ENCODE data around the gene TENT4A.

DNA sequence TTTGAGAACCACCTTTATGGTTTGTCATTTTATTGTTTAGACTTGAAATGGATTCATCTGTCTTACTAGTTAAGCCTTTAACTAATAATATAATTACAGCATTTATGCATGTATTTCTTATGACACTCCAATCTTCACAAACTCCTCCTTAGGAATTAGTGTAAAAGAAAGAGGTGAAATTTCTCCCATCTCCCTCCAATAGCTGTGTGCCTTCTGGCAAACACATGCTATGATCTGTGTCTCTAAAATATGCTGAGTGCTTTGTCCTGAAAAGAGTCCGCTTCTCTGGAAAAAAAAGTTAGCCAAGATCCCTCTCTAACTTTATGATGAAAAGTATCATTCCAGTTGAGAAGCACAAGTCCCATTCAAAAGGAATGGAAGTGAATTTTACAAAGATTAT is 13.9 kb upstream of the TENT4A start:
- TF ChIP-seq, protein P1, sequence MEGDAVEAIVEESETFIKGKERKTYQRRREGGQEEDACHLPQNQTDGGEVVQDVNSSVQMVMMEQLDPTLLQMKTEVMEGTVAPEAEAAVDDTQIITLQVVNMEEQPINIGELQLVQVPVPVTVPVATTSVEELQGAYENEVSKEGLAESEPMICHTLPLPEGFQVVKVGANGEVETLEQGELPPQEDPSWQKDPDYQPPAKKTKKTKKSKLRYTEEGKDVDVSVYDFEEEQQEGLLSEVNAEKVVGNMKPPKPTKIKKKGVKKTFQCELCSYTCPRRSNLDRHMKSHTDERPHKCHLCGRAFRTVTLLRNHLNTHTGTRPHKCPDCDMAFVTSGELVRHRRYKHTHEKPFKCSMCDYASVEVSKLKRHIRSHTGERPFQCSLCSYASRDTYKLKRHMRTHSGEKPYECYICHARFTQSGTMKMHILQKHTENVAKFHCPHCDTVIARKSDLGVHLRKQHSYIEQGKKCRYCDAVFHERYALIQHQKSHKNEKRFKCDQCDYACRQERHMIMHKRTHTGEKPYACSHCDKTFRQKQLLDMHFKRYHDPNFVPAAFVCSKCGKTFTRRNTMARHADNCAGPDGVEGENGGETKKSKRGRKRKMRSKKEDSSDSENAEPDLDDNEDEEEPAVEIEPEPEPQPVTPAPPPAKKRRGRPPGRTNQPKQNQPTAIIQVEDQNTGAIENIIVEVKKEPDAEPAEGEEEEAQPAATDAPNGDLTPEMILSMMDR (conservative IDR thresholded peaks at IDR 0.05 in 1 of 2, IDR thresholded peaks at IDR 0.05 in 1 of 2; ENCODE audit: extremely low read depth in 1 of 2, insufficient read depth in 1 of 2, low read depth in 1 of 2, low read length in 2 of 2) = no peak
- TF ChIP-seq EZH2 (IDR thresholded peaks at IDR 0.05; ENCODE audit: borderline replicate concordance, low read length) = no peak

All from mammary epithelial cell (primary cell).